Right lobe of liver (tissue), 6 donors: ENCODE data around the gene COL27A1. TPM values are rescaled to one million over a fixed set of nuclear protein-coding genes. Genes with fewer than 3 reads are reported as not detected.
"Not testable (repeated sequence)": the region's sequence is repeated elsewhere in the genome, so short reads cannot be mapped to it uniquely, and the experiment has no call there.

ENCODE experiments used
- ATAC-seq, 4 donors: fragments of 200-7000 bp; cut with Tn5 transposase; one replicate each; pipeline ENCODE4 v1.9.1; 2020; ENCODE audit warnings: mild to moderate bottlenecking in 4 of 4, moderate library complexity in 4 of 4
- DNase-seq, 3 donors: peaks; one replicate each; pipeline ENCODE4 v3.0.0-alpha.2; 2020
- H3K27ac ChIP-seq, 3 donors: fragments of 200-600 bp; one replicate each; pipeline ENCODE4 v1.8.0; 2022
- H3K27me3 ChIP-seq, 2 donors: fragments of 200-600 bp; one replicate each; pipeline ENCODE4 v1.8.0; 2022
- H3K36me3 ChIP-seq, 4 donors: fragments of 200-600 bp; sonication (generic) in 1 of 4; one replicate each; pipeline versions ENCODE4 v1.5.1 to v1.8.0; 2017 to 2022; ENCODE audit warnings: control low read depth in 1 of 4
- H3K4me1 ChIP-seq, 4 donors: fragments of 200-600 bp; sonication (generic) in 1 of 4; one replicate each; pipeline versions ENCODE4 v1.5.1 to v1.8.0; 2017 to 2022; ENCODE audit warnings: control low read depth in 1 of 4
- H3K4me3 ChIP-seq, 3 donors: fragments of 200-600 bp; one replicate each; pipeline ENCODE4 v1.8.0; 2022
- H3K9me3 ChIP-seq, 4 donors: fragments of 200-600 bp; sonication (generic) in 1 of 4; one replicate each; pipeline versions ENCODE4 v1.5.1 to v1.8.0; 2017 to 2022; ENCODE audit warnings: control low read depth in 1 of 4
- POLR2A ChIP-seq: fragments of 450-650 bp; IDR thresholded peaks from one replicate; pipeline ENCODE4 v1.6.1; 2017; ENCODE audit warnings: antibody characterized with exemption, mild to moderate bottlenecking
- WGBS: methylation state at CpG from one replicate; pipeline ENCODE4 v1.1.6; 2018; ENCODE audit warnings: low coverage, low lambda C conversion rate; ENCODE audit not compliant: insufficient coverage; ENCODE audit errors: missing lambda C conversion rate; 5-methylcytosine and 5-hydroxymethylcytosine counted together
- intact Hi-C, 2 donors: fragments of 100-400 bp; cut with DNase I; formaldehyde crosslinking; loops; one replicate each; pipeline versions ENCODE4 v1.11.2 to v1.14.1; 2022
- total RNA-seq, 6 experiments: library from RNA; depleted of rRNA in 2 of 6; stranded (reverse); fragments of >200 nt in 2 of 6; fragmentation: NEBNext Ultra II Directional in 3 of 6; extraction: Animal tissue kit (Norgen Biotek cat#: 25700) in 3 of 6; gene quantifications; one replicate each; pipeline versions ENCODE4 v1.1.0 to v1.2.4, GENCODE V29; 2016 to 2023
- TF ChIP-seq, protein P1 (sequence below), 4 donors: fragments of 200-600 bp in 3 of 4; fragments of 450-650 bp in 1 of 4; IDR thresholded peaks; one replicate each; pipeline versions ENCODE4 v1.5.1 to v1.8.0; 2016 to 2022; ENCODE audit warnings: antibody characterized with exemption in 4 of 4, mild to moderate bottlenecking in 2 of 4
- donor health status: DM: no; HTN: yes; CAD: no.
- donor health status: DM: no; HTN: no; CAD: no.
- donor health status: DM: no; HTN: no; CAD: no.
- donor health status: DM: no; HTN: yes; CAD: no.
- donor health status: DM: no; HTN: yes; CAD: no.

Gene COL27A1
- total RNA-seq, 6 experiments from 2014 or later: 11.8 to 51.9 (median 29.3) TPM

DNA sequence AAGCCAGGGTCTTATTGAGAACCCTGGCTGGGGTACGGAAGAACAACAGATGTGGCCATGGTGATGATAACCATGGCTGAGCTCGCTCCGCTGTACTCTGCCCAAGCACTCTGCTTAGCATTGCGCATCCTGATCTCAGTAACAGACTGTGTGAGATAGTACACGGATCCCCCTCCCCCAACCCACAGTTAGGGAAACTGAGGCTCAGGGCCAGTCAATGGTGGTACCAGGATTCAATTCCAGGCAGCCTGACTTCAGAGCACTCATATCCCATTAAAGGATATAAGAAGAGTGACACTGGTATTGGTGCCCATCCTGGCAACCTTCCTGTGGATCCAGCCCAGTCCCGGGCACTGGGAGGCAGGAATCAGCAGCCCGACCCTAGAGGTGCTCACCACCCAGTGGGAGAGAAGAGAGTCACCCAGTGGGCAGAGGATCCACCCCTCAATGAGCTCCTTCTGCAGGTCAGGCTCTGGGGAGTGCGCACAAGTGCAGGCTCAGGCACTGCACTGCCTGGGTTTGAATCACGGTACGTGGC is 29.8 kb upstream of the COL27A1 start:
- Histone ChIP-seq H3K27me3 (no peaks in the 10 kb centered on the region), H3K27ac (no peak overlapping the region), H3K4me3 (no peak overlapping the region), H3K9me3 (no peaks in the 10 kb centered on the region), H3K36me3 (no peaks in the 10 kb centered on the region), H3K4me1 (peaks cover 0 to 26% (median 6%) of the 10 kb centered on the region in 4 donors)
- intact Hi-C loops: no loop called here
- ATAC-seq (no peak), DNase-seq (no peak)
- no CpG with 5 or more reads among the region's 10 CpGs for WGBS
- TF ChIP-seq, protein P1, sequence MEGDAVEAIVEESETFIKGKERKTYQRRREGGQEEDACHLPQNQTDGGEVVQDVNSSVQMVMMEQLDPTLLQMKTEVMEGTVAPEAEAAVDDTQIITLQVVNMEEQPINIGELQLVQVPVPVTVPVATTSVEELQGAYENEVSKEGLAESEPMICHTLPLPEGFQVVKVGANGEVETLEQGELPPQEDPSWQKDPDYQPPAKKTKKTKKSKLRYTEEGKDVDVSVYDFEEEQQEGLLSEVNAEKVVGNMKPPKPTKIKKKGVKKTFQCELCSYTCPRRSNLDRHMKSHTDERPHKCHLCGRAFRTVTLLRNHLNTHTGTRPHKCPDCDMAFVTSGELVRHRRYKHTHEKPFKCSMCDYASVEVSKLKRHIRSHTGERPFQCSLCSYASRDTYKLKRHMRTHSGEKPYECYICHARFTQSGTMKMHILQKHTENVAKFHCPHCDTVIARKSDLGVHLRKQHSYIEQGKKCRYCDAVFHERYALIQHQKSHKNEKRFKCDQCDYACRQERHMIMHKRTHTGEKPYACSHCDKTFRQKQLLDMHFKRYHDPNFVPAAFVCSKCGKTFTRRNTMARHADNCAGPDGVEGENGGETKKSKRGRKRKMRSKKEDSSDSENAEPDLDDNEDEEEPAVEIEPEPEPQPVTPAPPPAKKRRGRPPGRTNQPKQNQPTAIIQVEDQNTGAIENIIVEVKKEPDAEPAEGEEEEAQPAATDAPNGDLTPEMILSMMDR (IDR thresholded peaks at IDR 0.05): no peak
- TF ChIP-seq POLR2A: no peak

DNA sequence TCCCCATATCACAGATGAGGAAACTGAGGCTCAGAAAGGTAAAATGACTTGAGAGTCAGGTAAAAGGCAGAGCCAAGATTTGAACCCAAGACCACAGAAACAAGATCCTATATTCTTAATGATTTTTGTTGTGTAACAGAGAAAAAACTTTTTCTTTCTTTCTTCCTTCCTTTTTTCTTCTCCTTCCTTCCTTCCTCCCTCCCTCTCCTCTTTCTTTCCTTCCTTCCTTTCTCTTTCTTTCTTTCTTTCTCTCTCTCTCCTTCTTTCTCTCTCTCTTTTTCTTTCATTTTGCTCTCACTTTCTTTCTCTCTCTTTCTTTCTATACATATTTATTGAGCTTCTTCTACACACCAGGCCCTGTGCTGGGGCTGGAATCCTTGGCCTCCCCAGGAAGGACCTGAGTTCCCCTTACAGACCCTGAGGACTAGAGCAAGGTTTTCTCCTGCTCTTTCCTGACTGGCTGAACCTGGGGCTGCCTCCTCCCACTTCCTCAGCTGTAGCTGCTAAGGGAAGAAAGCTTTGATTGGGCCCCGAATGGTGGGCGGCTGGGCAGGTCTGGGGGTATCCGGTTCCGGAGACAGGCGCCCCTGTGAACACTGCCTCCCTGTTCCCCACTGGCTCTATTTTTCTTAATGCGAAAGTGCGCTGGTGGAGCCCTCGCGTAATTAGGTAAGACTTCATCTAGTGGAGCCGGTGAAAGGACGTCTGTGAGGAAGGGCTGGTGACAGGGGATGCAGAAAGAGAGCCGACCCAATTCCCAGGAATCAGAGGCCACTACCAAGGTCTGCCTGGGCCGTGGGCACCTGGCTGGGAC is 28.9 kb upstream of the COL27A1 start:
- no peaks in the 10 kb centered on the region for H3K9me3 ChIP-seq
- ATAC-seq (no peak), DNase-seq (no peak)
- H3K36me3 ChIP-seq: no peaks in the 10 kb centered on the region
- no peaks in the 10 kb centered on the region for H3K27me3 ChIP-seq
- peaks cover 0 to 35% (median 11%) of the 10 kb centered on the region in 4 donors for H3K4me1 ChIP-seq
- intact Hi-C loops: no loop called here
- TF ChIP-seq, protein P1 (IDR thresholded peaks at IDR 0.05): no peak
- TF ChIP-seq POLR2A: no peak
- 72% methylated on average over 7 of the region's 13 CpGs for WGBS
- H3K27ac ChIP-seq: no peak overlapping the region
- H3K4me3 ChIP-seq: no peak overlapping the region

DNA sequence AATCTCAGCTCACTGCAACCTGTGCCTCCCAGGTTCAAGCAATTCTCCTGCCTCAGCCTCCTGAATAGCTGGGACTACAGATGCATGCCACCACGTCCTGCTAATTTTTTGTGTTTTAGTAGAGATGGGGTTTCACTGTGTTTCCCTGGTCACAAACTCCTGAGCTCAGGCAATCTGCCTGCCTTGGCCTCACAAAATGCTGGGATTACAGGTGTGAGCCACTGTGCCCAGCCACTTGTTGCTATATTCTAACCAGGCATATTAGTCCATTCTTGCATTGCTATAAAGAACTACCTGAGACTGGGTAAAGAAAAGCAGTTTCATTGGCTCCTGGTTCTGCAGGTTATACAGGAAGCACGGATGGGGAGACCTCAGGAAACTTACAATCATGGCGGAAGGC is 26.6 kb upstream of the COL27A1 start:
- ATAC-seq, H3K27ac ChIP-seq, H3K36me3 ChIP-seq, H3K9me3 ChIP-seq, H3K4me3 ChIP-seq, DNase-seq, intact Hi-C loops, H3K27me3 ChIP-seq: not testable (repeated sequence)
- WGBS: 73% methylated on average over 3 of the region's 3 CpGs
- peaks cover 0 to 25% (median 12%) of the 10 kb centered on the region in 4 donors for H3K4me1 ChIP-seq

DNA sequence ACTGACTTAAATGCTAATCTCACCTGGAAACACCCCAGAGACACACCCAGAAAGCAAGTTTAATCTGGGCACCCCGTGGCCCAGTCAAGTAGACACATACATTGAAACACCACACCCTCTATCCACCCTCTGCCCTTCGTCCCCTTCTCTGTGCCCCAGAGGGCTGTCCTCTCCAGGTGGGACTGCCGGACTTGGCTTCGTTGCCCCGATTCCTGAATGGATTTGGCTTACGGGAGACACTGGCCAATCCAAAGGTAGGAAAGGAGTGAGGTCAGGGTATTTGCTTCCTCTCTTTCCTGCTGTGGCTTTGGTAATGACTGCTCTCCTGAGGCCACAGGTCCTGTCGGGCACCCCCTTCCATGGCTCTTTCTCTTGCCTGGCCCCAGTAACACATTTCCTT is 25.2 kb upstream of the COL27A1 start:
- TF ChIP-seq POLR2A: no peak
- TF ChIP-seq, protein P1 (IDR thresholded peaks at IDR 0.05): no peak
- ATAC-seq (peak; percentile 11 to 60 (median 40)), DNase-seq (peak in 1 of 3 donors; percentile 62)
- WGBS: 15% methylated on average over 6 of the region's 7 CpGs
- H3K4me1 ChIP-seq: peaks cover 0 to 24% (median 10%) of the 10 kb centered on the region in 4 donors
- H3K36me3 ChIP-seq: no peaks in the 10 kb centered on the region
- no peak overlapping the region for H3K4me3 ChIP-seq
- intact Hi-C loops: no loop called here
- no peaks in the 10 kb centered on the region for H3K27me3 ChIP-seq
- H3K9me3 ChIP-seq: no peaks in the 10 kb centered on the region
- peak overlapping the region in 2 of 3 donors; percentile 17 to 44 for H3K27ac ChIP-seq

DNA sequence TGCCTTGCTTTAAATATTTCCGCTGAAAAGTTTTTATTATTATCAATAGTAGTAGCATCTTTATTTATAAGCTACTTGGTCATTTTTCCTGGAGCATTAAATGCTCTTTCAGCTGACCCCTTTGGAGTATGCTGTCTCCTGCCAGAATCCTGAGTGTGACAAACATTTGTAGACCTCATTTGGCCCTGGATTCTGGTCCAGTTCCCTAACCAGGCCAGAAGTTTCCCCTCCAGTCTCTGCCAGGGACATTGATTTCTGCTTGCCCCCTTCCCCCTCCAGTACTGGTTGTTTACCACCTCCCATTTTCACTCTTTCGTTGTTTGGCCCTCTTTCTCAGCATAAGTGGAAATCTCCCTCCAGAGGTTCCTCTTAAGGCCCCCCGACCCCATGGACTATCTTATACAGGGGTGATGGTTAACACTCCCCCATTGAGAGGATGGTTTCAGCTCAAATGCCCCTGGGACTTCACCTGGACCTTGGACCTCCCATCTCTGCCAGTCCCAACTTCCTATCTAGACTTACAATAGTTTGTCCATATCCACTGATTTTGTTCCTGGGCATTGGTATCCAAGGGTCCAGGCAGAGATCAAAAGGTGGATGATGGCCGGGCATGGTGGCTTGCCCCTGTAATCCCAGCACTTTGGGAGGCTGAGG is 24.6 kb upstream of the COL27A1 start:
- WGBS: 45% methylated on average over 4 of the region's 4 CpGs

More for the DNA sequence above, 24.6 kb upstream of the COL27A1 start:
- Histone ChIP-seq H3K36me3 (no peaks in the 10 kb centered on the region), H3K27ac (peak overlapping the region in 2 of 3 donors; percentile 17 to 44), H3K4me3 (no peak overlapping the region), H3K4me1 (peaks cover 0 to 24% (median 10%) of the 10 kb centered on the region in 4 donors), H3K27me3 (no peaks in the 10 kb centered on the region), H3K9me3 (no peaks in the 10 kb centered on the region)
- DNase-seq (peak in 1 of 3 donors; percentile 80), ATAC-seq (peak; percentile 71 to 91 (median 83))
- intact Hi-C loops: no loop called here
- no peak for TF ChIP-seq POLR2A
- TF ChIP-seq, protein P1 (IDR thresholded peaks at IDR 0.05): no peak
